CD4-positive, CD25-positive, alpha-beta regulatory T cell (primary cell): Measurements from ENCODE around the gene CDH26. TPM values are rescaled to one million over a fixed set of nuclear protein-coding genes. Genes with fewer than 3 reads are reported as not detected.
A peak's percentile ranks its signal among the peaks of the same experiment; 100 is the strongest.

ENCODE experiments used
- ATAC-seq, 2 donors: fragments of 150-1000 bp; cut with Tn5 transposase; one replicate each; pipeline ENCODE4 v1.10.0; 2021; ENCODE audit warnings: low read depth in 2 of 2, moderate number of reproducible peaks in 2 of 2, moderate library complexity in 1 of 2
- DNase-seq, 3 donors: peaks; one replicate each; pipeline versions ENCODE4 v3.0.0 to v3.0.0-alpha.2; 2012 to 2022; ENCODE audit warnings: mixed read lengths in 1 of 3
- H3K27ac ChIP-seq: one replicate; pipeline ENCODE4 v1.7.0; 2013; ENCODE audit warnings: mild to moderate bottlenecking, low read length; ENCODE audit not compliant: insufficient read depth, poor library complexity, severe bottlenecking
- H3K27me3 ChIP-seq: one replicate; pipeline ENCODE4 v1.7.0; 2013; ENCODE audit warnings: low read length; ENCODE audit not compliant: control insufficient read depth, insufficient read depth
- H3K36me3 ChIP-seq: one replicate; pipeline ENCODE4 v1.7.0; 2013; ENCODE audit warnings: mild to moderate bottlenecking, low read length, moderate library complexity; ENCODE audit not compliant: control insufficient read depth, insufficient read depth
- H3K4me1 ChIP-seq: 2 replicates; pipeline ENCODE4 v1.7.0; 2013; ENCODE audit warnings: mild to moderate bottlenecking, low read length; ENCODE audit not compliant: insufficient read depth, control insufficient read depth, poor library complexity, severe bottlenecking
- H3K4me3 ChIP-seq: one replicate; pipeline ENCODE4 v1.7.0; 2013; ENCODE audit warnings: low read depth, mild to moderate bottlenecking, low read length, moderate library complexity
- H3K9me3 ChIP-seq, 2 experiments: 1 replicate in 1 of 2; 2 replicates in 1 of 2; pipeline ENCODE4 v1.7.0; 2013; ENCODE audit warnings: low read length in 2 of 2, mild to moderate bottlenecking in 1 of 2, moderate library complexity in 1 of 2; ENCODE audit not compliant: control insufficient read depth in 2 of 2
- H3K27ac Mint-ChIP-seq, 3 donors: one replicate each; pipeline ENCODE4 v1.8.0; 2020 to 2022; ENCODE audit warnings: mild to moderate bottlenecking in 3 of 3, mixed read lengths in 3 of 3, moderate library complexity in 2 of 3
- H3K27me3 Mint-ChIP-seq: one replicate; pipeline ENCODE4 v1.8.0; 2022; ENCODE audit warnings: mild to moderate bottlenecking, mixed read lengths
- H3K36me3 Mint-ChIP-seq: one replicate; pipeline ENCODE4 v1.8.0; 2020; ENCODE audit warnings: mixed read lengths
- H3K4me1 Mint-ChIP-seq, 4 donors: one replicate each; pipeline ENCODE4 v1.8.0; 2020 to 2022; ENCODE audit warnings: mixed read lengths in 4 of 4, mild to moderate bottlenecking in 1 of 4
- H3K4me3 Mint-ChIP-seq, 4 donors: one replicate each; pipeline ENCODE4 v1.8.0; 2020 to 2022; ENCODE audit warnings: mild to moderate bottlenecking in 4 of 4, mixed read lengths in 4 of 4, moderate library complexity in 3 of 4
- H3K9me3 Mint-ChIP-seq, 7 donors: one replicate each; pipeline ENCODE4 v1.8.0; 2020 to 2022; ENCODE audit warnings: mixed read lengths in 7 of 7, mild to moderate bottlenecking in 3 of 7, moderate library complexity in 2 of 7
- polyA plus RNA-seq, 4 donors: library from polyadenylated mRNA; unstranded; fragments of 300-500 nt; fragmentation: Illumina TruSeq; gene quantifications; one replicate each; pipeline ENCODE4 v1.2.3, GENCODE V29; 2021
- total RNA-seq: library from RNA; stranded (reverse); gene quantifications from one replicate; pipeline ENCODE4 v1.2.3, GENCODE V29; 2022

The CDH26 gene
- total and polyA plus RNA-seq, 5 donors from 2014 or later = 0.24 to 1.0 (median 0.31) TPM; not detected in 2

GRCh38 chr20:59942245-59942644 lies 16.0 kb upstream of the CDH26 start:
- Histone ChIP-seq H3K9me3 (no peaks in the 10 kb centered on the region), H3K4me3 (peak overlapping the region; percentile 20), H3K27ac (no peak overlapping the region), H3K36me3 (peaks cover 28% of the 10 kb centered on the region), H3K4me1 (peaks cover 42% of the 10 kb centered on the region), H3K27me3 (no peaks in the 10 kb centered on the region)
- no peak overlapping the region for H3K27ac Mint-ChIP-seq
- no peaks in the 10 kb centered on the region for H3K9me3 Mint-ChIP-seq
- no peak for ATAC-seq
- no peak for DNase-seq
- H3K4me1 Mint-ChIP-seq = peaks cover 27 to 57% (median 44%) of the 10 kb centered on the region in 4 donors
- H3K27me3 Mint-ChIP-seq = no peaks in the 10 kb centered on the region
- H3K4me3 Mint-ChIP-seq = peak overlapping the region; percentile 41 to 99 (median 90)
- peaks cover 9% of the 10 kb centered on the region for H3K36me3 Mint-ChIP-seq

GRCh38 chr20:59944726-59945125 lies 13.5 kb upstream of the CDH26 start:
- DNase-seq (no peak), ATAC-seq (no peak)
- Histone ChIP-seq H3K36me3 (peaks cover 28% of the 10 kb centered on the region), H3K4me3 (no peak overlapping the region), H3K27ac (no peak overlapping the region), H3K4me1 (peaks cover 25% of the 10 kb centered on the region), H3K9me3 (no peaks in the 10 kb centered on the region), H3K27me3 (no peaks in the 10 kb centered on the region)
- Mint-ChIP-seq H3K36me3 (peaks cover 9% of the 10 kb centered on the region), H3K9me3 (no peaks in the 10 kb centered on the region), H3K27me3 (no peaks in the 10 kb centered on the region), H3K4me1 (peaks cover 35 to 58% (median 41%) of the 10 kb centered on the region in 4 donors), H3K27ac (peak overlapping the region in 1 of 3 donors; percentile 37), H3K4me3 (no peak overlapping the region)

DNA sequence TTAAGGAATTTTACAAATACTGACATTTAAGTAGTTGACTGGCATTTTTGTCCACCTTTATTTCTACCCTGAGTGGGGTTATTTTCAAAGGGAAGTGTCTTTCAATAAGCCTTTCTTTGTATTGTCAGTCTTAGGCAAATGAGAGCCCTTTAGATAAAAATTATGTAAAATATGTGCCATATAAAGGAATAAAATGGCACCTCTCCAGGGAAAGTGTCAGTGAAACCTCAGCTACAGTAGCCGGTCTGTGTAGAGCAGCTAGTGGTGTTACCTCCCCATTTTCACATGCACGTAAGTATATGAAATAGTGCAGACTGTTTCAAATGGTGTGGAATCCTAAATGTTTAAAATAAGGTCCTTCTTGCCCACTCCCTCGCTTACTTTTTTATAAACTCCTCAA lies 13.0 kb upstream of the CDH26 start:
- Mint-ChIP-seq H3K27ac (peak overlapping the region in 1 of 3 donors; percentile 15), H3K4me1 (peaks cover 35 to 58% (median 39%) of the 10 kb centered on the region in 4 donors), H3K36me3 (peaks cover 9% of the 10 kb centered on the region), H3K4me3 (no peak overlapping the region), H3K9me3 (no peaks in the 10 kb centered on the region), H3K27me3 (no peaks in the 10 kb centered on the region)
- DNase-seq (no peak), ATAC-seq (no peak)
- Histone ChIP-seq H3K36me3 (peaks cover 28% of the 10 kb centered on the region), H3K4me3 (no peak overlapping the region), H3K27ac (no peak overlapping the region), H3K4me1 (peaks cover 25% of the 10 kb centered on the region), H3K9me3 (no peaks in the 10 kb centered on the region), H3K27me3 (no peaks in the 10 kb centered on the region)

GRCh38 chr20:59945731-59946130 lies 12.5 kb upstream of the CDH26 start:
- Histone ChIP-seq H3K4me3 (no peak overlapping the region), H3K4me1 (peaks cover 22% of the 10 kb centered on the region), H3K36me3 (peaks cover 28% of the 10 kb centered on the region), H3K9me3 (no peaks in the 10 kb centered on the region), H3K27me3 (no peaks in the 10 kb centered on the region), H3K27ac (no peak overlapping the region)
- H3K4me1 Mint-ChIP-seq = peaks cover 35 to 55% (median 37%) of the 10 kb centered on the region in 4 donors
- DNase-seq = no peak
- no peaks in the 10 kb centered on the region for H3K9me3 Mint-ChIP-seq
- H3K27ac Mint-ChIP-seq = peak overlapping the region in 1 of 3 donors; percentile 15
- no peak for ATAC-seq
- H3K36me3 Mint-ChIP-seq = peaks cover 9% of the 10 kb centered on the region
- H3K27me3 Mint-ChIP-seq = no peaks in the 10 kb centered on the region
- no peak overlapping the region for H3K4me3 Mint-ChIP-seq

DNA sequence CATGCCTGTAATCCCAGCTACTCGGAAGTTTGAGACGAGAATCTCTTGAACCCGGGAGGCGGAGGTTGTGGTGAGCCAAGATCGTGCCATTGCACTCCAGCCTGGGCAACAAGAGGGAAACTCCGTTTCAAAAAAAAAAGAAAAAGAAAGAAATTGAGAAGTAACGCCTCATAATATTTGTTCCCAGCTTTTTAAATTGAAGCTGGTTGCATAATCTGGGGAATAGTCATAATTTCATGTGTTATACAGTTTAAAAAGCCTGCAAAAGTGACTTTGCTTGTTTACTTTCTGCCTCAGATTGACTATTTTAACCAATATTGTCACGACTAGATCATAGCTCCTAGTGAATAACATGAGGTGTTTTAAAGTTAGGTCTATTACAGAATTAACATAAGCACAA lies 10.8 kb upstream of the CDH26 start:
- DNase-seq = no peak
- Histone ChIP-seq H3K27me3 (no peaks in the 10 kb centered on the region), H3K36me3 (peaks cover 28% of the 10 kb centered on the region), H3K27ac (no peak overlapping the region), H3K4me3 (no peak overlapping the region), H3K9me3 (no peaks in the 10 kb centered on the region), H3K4me1 (peaks cover 5% of the 10 kb centered on the region)
- Mint-ChIP-seq H3K9me3 (no peaks in the 10 kb centered on the region), H3K4me3 (no peak overlapping the region), H3K36me3 (peaks cover 9% of the 10 kb centered on the region), H3K27me3 (no peaks in the 10 kb centered on the region), H3K4me1 (peaks cover 20 to 40% (median 24%) of the 10 kb centered on the region in 4 donors), H3K27ac (no peak overlapping the region)
- no peak for ATAC-seq

GRCh38 chr20:59948212-59948611 lies 10.0 kb upstream of the CDH26 start:
- DNase-seq = no peak
- H3K27me3 Mint-ChIP-seq = no peaks in the 10 kb centered on the region
- H3K27ac Mint-ChIP-seq = peak overlapping the region in 2 of 3 donors; percentile 15 to 59
- no peaks in the 10 kb centered on the region for H3K9me3 Mint-ChIP-seq
- no peak overlapping the region for H3K4me3 Mint-ChIP-seq
- Histone ChIP-seq H3K36me3 (peaks cover 22% of the 10 kb centered on the region), H3K27ac (peak overlapping the region; percentile 60), H3K27me3 (no peaks in the 10 kb centered on the region), H3K4me3 (peak overlapping the region; percentile 75), H3K4me1 (peaks cover 4% of the 10 kb centered on the region), H3K9me3 (no peaks in the 10 kb centered on the region)
- no peak for ATAC-seq
- H3K4me1 Mint-ChIP-seq = peaks cover 14 to 39% (median 24%) of the 10 kb centered on the region in 4 donors
- H3K36me3 Mint-ChIP-seq = peaks cover 9% of the 10 kb centered on the region

GRCh38 chr20:59948828-59949720 lies 9.1 kb upstream of the CDH26 start:
- Mint-ChIP-seq H3K9me3 (no peaks in the 10 kb centered on the region), H3K4me1 (peaks cover 14 to 39% (median 24%) of the 10 kb centered on the region in 4 donors), H3K4me3 (peak overlapping the region; percentile 13 to 80 (median 71)), H3K27ac (peak overlapping the region; percentile 59 to 99 (median 88)), H3K27me3 (no peaks in the 10 kb centered on the region), H3K36me3 (peaks cover 8% of the 10 kb centered on the region)
- Histone ChIP-seq H3K4me3 (peak overlapping the region; percentile 75), H3K9me3 (no peaks in the 10 kb centered on the region), H3K4me1 (peaks cover 4% of the 10 kb centered on the region), H3K27ac (peak overlapping the region; percentile 60), H3K27me3 (no peaks in the 10 kb centered on the region), H3K36me3 (peaks cover 14% of the 10 kb centered on the region)
- peak; percentile 78 to 81 for ATAC-seq
- peak; percentile 16 to 86 (median 73) for DNase-seq
